T47D (cell line): ENCODE results near the gene TNFRSF21.

ENCODE experiments used
- DNase-seq, 2 experiments: peaks; one replicate each; pipeline versions ENCODE4 v3.0.0 to v3.0.0-alpha.2; 2011 to 2012; ENCODE audit warnings: low read depth in 1 of 2, low spot score in 1 of 2
- JUND ChIP-seq: IDR thresholded peaks from 2 replicates; pipeline ENCODE4 v1.6.1; 2012; ENCODE audit warnings: low read depth
- in situ Hi-C: cut with HindIII; loops from 2 replicates; pipeline ENCODE4 v1.10.0; 2016; ENCODE audit warnings: low sequenced_read_pairs, low pct_unique_long_range_greater_than_20kb

The TNFRSF21 gene

DNA sequence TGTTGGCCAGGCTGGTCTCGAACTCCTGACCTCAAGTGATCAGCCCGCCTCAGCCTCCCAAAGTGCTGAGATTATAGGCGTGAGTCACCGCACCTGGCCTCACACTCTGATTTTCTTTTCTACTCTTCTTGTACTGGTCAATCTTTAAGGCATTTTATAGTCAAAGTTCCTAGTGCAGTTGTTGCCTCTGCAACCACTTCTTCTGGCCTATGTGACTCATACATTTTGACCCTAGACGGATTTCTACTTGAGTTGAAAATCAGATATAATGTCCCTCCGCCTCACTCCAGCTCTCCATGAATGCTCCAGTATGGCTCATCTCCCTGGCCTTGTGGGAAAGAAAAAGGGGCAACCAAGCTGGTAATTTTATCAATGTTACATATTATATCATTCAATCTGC is 42.4 kb downstream of the TNFRSF21 start:
- DNase-seq, result no peak
- in situ Hi-C loops, result no loop called here
- TF ChIP-seq JUND, result no peak

DNA sequence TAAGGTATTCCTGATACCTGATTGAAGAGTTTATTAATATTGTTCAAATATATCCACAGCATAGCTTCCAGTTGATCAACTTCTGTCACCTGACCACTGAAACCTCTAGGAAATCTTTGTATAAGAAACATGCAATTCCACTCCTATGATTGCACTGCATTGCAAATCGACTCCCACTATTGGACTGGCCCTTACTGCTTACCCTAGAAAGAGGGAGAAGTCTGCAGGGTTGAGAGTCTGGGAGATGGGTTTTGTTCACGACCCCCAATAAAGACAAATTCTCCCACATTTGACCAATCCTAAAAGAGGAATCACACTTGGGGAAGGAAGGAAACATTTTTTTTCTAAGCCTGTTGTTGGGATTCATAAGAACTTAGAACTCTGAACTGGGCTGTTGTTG is 43.7 kb downstream of the TNFRSF21 start:
- no peak for DNase-seq
- in situ Hi-C loops, result no loop called here
- no peak for TF ChIP-seq JUND

DNA sequence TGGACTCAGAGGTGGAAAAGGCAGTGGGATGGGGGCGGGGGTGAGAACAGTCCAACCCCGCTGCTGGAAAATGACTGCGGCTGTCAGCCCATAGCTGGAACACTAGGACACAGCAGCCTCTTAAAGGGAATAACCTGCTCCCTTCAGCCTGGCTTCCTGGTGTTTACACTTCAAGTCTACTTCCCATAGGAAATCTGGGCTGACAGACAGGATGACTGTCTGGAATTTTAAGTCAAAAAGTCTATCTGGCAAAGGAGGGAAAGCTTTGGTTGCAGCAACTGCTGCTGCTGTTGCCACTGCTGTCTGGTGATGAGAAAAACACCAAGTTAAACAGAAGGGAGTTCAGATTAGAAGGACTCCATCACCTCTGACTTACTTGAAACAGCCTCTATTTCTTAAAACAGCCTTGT is 44.9 kb downstream of the TNFRSF21 start:
- no peak for TF ChIP-seq JUND
- in situ Hi-C loops, result no loop called here
- no peak for DNase-seq

- TF ChIP-seq JUND, result no peak
- in situ Hi-C loops, result no loop called here
- no peak for DNase-seq
These were observed 46.4 kb downstream of the TNFRSF21 start for GRCh38 chr6:47263268-47263667.

DNA sequence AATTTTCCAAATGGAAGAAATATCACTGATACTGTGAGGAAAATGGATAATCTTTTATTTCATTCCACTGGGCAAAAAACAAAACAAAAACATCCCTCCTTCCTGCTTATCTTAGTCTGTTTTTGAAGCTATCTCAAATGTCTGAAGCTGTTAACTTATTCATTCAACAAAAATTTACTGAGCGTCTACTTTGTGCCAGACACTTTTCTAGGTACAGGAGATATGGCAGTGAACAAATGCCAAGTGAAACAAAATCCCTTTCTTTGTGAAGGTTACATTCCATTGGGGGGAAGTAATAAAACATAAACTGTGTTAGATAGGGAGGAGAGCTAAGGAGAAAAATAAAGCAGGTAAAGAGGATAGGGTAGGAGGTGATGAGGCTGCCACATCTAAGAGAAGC is 47.5 kb downstream of the TNFRSF21 start:
- in situ Hi-C loops, result no loop called here
- no peak for DNase-seq

DNA sequence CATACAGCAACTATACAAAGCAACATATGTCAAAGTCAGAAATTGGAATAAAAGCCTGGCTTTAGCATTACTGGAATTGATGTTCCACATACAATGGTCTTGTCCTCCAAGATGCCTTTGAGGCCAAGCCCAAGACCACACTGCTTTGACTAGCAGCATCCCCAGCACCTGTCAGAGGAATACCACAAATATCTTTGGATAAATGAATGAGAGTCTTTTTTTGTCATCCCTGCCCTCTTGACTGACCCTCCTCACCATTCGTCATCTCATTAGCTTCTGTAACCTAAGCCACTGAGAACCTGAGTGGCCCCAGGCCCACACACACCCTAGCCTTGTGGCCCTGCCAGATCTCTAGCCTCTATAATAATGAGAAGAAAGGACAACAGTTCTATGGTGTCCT is 48.5 kb downstream of the TNFRSF21 start:
- TF ChIP-seq JUND, result no peak
- DNase-seq, result no peak
- in situ Hi-C loops, result no loop called here

More for the DNA sequence above, 47.5 kb downstream of the TNFRSF21 start:
- no peak for TF ChIP-seq JUND

- DNase-seq, result no peak
- in situ Hi-C loops, result no loop called here
These were observed 49.7 kb downstream of the TNFRSF21 start for GRCh38 chr6:47260021-47260420.

DNA sequence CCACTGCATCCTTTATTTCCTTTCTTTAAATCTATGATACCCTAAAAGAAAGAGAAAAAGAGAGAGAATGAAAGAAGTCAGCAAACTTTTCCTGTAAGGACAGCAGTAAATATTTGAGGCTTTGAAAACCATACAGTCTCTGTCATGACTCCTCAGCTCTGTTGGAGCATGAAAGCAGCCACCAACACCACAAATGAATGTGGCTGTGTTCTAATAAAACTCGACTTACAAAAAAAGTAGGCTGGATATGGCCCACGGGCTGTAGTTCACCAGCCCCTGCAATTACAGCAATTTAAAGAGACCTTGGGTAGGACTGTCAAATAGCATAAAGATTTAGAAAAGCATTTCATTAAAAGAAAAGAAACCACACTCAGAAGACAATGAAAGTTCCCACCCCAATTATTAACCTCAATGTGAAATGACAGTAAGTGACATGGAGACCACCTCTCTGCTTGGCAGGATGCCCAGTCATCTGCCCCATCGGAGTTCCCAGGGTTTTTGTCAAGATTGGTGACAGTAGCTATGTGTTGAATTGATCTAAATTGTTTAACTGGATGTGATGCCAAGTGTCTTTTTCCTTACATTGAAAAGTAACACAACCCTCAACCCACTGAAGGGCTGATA is 50.9 kb downstream of the TNFRSF21 start:
- TF ChIP-seq JUND, result no peak
- in situ Hi-C loops, result no loop called here
- no peak for DNase-seq

More at GRCh38 chr6:47260021-47260420, 49.7 kb downstream of the TNFRSF21 start:
- TF ChIP-seq JUND, result no peak

DNA sequence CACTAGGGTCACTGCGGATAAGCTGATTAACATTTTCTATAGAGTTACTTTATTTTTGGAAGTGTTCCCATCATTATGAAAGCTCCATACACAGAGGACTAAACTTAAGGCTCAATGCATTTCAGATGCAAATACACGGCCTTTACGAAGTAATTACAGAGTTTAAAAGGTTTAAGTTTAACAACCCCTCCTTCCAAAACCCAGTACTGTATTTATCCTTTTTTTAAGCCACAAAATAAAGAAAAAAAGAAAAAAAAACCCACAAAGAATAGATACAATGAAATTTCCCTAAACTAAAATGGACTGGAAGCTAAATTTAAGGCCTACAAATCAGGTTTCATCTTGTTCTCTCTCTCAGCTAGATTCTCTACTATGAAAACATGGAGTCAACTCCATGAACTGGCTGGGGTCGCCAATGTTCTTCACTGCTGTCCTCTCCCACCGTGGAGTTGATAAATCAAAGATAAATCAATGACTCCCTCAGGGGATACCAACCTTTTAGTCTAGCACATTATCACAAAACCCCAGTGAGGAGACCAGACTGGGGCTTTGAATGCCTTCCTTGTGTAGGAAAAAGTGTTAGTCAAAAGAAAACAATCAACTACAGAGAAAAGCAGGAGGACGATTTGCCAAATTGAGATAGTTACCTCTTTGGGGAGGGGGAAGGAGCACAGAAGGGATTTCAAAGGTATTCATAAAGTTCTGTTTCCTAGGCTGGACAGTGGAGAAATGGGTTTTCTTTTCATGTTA is 52.5 kb downstream of the TNFRSF21 start:
- in situ Hi-C loops, result no loop called here
- TF ChIP-seq JUND, result no peak

DNA sequence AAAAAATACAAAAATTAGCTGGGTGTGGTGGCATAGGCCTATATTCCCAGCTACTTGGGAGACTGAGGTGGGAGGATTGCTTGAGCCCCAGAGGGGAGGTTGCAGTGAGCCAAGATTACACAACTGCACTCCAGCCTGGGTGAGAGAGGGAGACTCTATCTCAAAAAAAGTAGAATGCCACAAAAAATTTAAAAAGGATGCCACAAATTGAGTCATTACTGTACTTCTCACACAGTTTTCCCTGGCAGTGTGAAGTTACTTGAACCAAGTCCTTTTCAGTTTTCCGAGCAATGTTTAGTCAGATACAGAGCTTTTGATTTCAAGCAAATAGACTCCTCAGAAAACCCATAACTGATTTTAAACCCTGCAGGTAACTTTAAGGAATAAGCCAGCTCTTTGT is 53.3 kb downstream of the TNFRSF21 start:
- TF ChIP-seq JUND, result no peak
- DNase-seq, result no peak
- in situ Hi-C loops, result no loop called here

More for the DNA sequence above, 52.5 kb downstream of the TNFRSF21 start:
- no peak for DNase-seq

DNA sequence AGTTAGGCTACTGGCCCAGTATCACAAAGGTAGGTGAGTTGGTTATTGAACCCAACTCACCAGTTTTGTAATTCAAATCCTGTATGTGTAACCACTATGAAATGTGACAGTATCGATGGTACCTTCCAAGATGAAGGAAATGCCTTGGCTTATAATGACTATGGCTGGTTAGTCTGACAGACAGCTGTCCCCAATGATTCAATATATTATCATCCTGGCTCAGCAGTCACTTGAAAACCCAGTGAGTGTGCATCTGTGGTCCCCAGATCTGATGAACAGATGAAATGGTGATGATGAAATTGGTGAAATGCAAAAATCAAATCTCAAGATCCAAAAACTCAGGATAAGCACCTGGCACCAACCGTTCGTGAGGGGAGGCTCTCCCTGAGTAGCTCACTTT is 54.8 kb downstream of the TNFRSF21 start:
- no peak for TF ChIP-seq JUND
- in situ Hi-C loops, result no loop called here
- DNase-seq, result no peak

DNA sequence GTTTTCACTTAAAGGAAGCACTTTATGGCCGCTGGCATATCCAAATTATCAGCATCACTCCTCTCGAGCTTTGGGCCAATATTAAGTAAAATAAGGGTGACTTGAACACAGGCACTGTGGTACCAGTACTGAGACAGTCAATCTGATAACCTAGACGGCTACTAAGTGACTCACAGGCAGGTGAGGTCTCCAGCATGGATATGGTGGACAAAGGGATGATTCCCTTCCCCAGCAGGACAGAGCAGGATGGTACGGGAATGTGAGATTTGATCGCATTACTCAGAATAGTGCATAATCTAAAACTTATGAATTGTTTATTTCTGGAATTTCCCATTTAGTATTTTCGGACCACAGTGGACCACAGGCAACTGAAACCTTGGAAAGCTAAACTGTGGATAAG is 55.7 kb downstream of the TNFRSF21 start:
- in situ Hi-C loops, result no loop called here
- no peak for DNase-seq
- no peak for TF ChIP-seq JUND

- no peak for TF ChIP-seq JUND
- in situ Hi-C loops, result no loop called here
These were observed 56.6 kb downstream of the TNFRSF21 start for GRCh38 chr6:47253136-47253535.

More at GRCh38 chr6:47253136-47253535, 56.6 kb downstream of the TNFRSF21 start:
- DNase-seq, result no peak
